ENCODE results near the gene TCFL5.

TCFL5 gene

GRCh38 chr20:62834967-62835730 lies 26.5 kb downstream of the TCFL5 start:
- DNase-seq (ENCODE audit: low spot score): no peak

- DNase-seq (ENCODE audit: low spot score): no peak
Measured at GRCh38 chr20:62832951-62833391, 28.7 kb downstream of the TCFL5 start.

- DNase-seq (ENCODE audit: low spot score): no peak
Measured at GRCh38 chr20:62832212-62832922, 29.3 kb downstream of the TCFL5 start.

GRCh38 chr20:62831854-62832211 lies 29.8 kb downstream of the TCFL5 start:
- no peak for DNase-seq (ENCODE audit: low spot score)

- no peak for DNase-seq (ENCODE audit: low spot score)
Measured at GRCh38 chr20:62831361-62831788, 30.2 kb downstream of the TCFL5 start.

GRCh38 chr20:62830821-62831220 lies 30.8 kb downstream of the TCFL5 start:
- DNase-seq (ENCODE audit: low spot score): no peak

GRCh38 chr20:62830251-62830650 lies 31.4 kb downstream of the TCFL5 start:
- DNase-seq (ENCODE audit: low spot score): no peak

GRCh38 chr20:62829231-62830230 lies 32.1 kb downstream of the TCFL5 start:
- DNase-seq (ENCODE audit: low spot score): no peak

- no peak for DNase-seq (ENCODE audit: low spot score)
Measured at GRCh38 chr20:62828511-62829230, 33.0 kb downstream of the TCFL5 start.

- DNase-seq (ENCODE audit: low spot score): no peak
Measured at GRCh38 chr20:62828051-62828450, 33.6 kb downstream of the TCFL5 start.

GRCh38 chr20:62827311-62828038 lies 34.1 kb downstream of the TCFL5 start:
- DNase-seq (ENCODE audit: low spot score): no peak

GRCh38 chr20:62826646-62827310 lies 34.8 kb downstream of the TCFL5 start:
- DNase-seq (ENCODE audit: low spot score): no peak

- DNase-seq (ENCODE audit: low spot score): no peak
Measured at GRCh38 chr20:62825986-62826645, 35.5 kb downstream of the TCFL5 start.

- DNase-seq (ENCODE audit: low spot score): no peak
Measured at GRCh38 chr20:62825333-62825985, 36.2 kb downstream of the TCFL5 start.

- peak; percentile 62 for DNase-seq (ENCODE audit: low spot score)
Measured at GRCh38 chr20:62824476-62825332, 36.9 kb downstream of the TCFL5 start.

- no peak for DNase-seq (ENCODE audit: low spot score)
Measured at GRCh38 chr20:62823688-62824475, 37.7 kb downstream of the TCFL5 start.

Data from COLO829 (cell line).